Heart left ventricle (tissue), 16 donors: ENCODE measurements around the gene KSR2. TPM values are rescaled to one million over a fixed set of nuclear protein-coding genes. Genes with fewer than 3 reads are reported as not detected.

Source experiments
- ATAC-seq, 4 donors: fragments of 200-7000 bp; cut with Tn5 transposase; one replicate each; pipeline ENCODE4 v1.9.1; 2020 to 2022; ENCODE audit warnings: moderate library complexity in 4 of 4, mild to moderate bottlenecking in 3 of 4, moderate number of reproducible peaks in 1 of 4
- DNase-seq, 5 donors: peaks; one replicate each; pipeline ENCODE4 v3.0.0-alpha.2; 2020
- H3K27ac ChIP-seq, 12 donors: fragments of 200-600 bp; sonication (generic) in 4 of 12; one replicate each; pipeline versions ENCODE4 v1.5.0 to v1.8.0; 2016 to 2022; ENCODE audit warnings: mild to moderate bottlenecking in 2 of 12
- H3K27me3 ChIP-seq, 9 donors: fragments of 200-600 bp; sonication (generic) in 2 of 9; one replicate each; pipeline versions ENCODE4 v1.5.1 to v1.8.0; 2016 to 2022; ENCODE audit warnings: mild to moderate bottlenecking in 3 of 9
- H3K36me3 ChIP-seq, 9 donors: fragments of 200-600 bp; sonication (generic) in 2 of 9; one replicate each; pipeline versions ENCODE4 v1.5.0 to v1.8.0; 2018 to 2022; ENCODE audit warnings: mild to moderate bottlenecking in 2 of 9
- H3K4me1 ChIP-seq, 12 donors: fragments of 200-600 bp; sonication (generic) in 4 of 12; one replicate each; pipeline versions ENCODE4 v1.5.0 to v1.8.0; 2016 to 2022; ENCODE audit warnings: mild to moderate bottlenecking in 3 of 12
- H3K4me3 ChIP-seq, 12 donors: fragments of 200-600 bp; sonication (generic) in 4 of 12; one replicate each; pipeline versions ENCODE4 v1.5.0 to v1.8.0; 2017 to 2022; ENCODE audit warnings: mild to moderate bottlenecking in 9 of 12, moderate library complexity in 4 of 12
- H3K9me3 ChIP-seq, 12 donors: fragments of 200-600 bp; sonication (generic) in 4 of 12; one replicate each; pipeline versions ENCODE4 v1.5.0 to v1.8.0; 2016 to 2022; ENCODE audit warnings: mild to moderate bottlenecking in 1 of 12
- CTCF ChIP-seq, 12 donors: fragments of 200-600 bp; sonication (generic) in 4 of 12; IDR thresholded peaks; one replicate each; pipeline versions ENCODE4 v1.5.0 to v1.8.0; 2018 to 2022; ENCODE audit warnings: antibody characterized with exemption in 12 of 12, mild to moderate bottlenecking in 5 of 12
- POLR2A ChIP-seq, 2 donors: fragments of 450-650 bp; IDR thresholded peaks; one replicate each; pipeline ENCODE4 v1.6.1; 2017; ENCODE audit warnings: antibody characterized with exemption in 2 of 2, mild to moderate bottlenecking in 2 of 2, moderate library complexity in 2 of 2
- WGBS, 4 donors: extraction: QIAGEN DNeasy Blood & Tissue Kit in 2 of 4; methylation state at CpG; one replicate each; pipeline versions ENCODE4 v1.1.5 to v1.1.7; 2013 to 2018; 5-methylcytosine and 5-hydroxymethylcytosine counted together
- intact Hi-C, 10 donors: fragments of 100-400 bp; cut with DNase I; formaldehyde crosslinking; loops; one replicate each; pipeline versions ENCODE4 v1.11.1 to v1.14.2; 2022
- polyA plus RNA-seq, 2 donors: library from polyadenylated mRNA; stranded (reverse); fragments of 200-250 nt; gene quantifications; one replicate each; pipeline ENCODE4 v1.2.3, GENCODE V29; 2013
- total RNA-seq, 9 donors: library from RNA; depleted of rRNA in 2 of 9; stranded (reverse); fragments of >200 nt in 2 of 9; fragmentation: NEBNext Ultra II Directional in 3 of 9; extraction: Animal tissue kit (Norgen Biotek cat#: 25700) in 3 of 9; gene quantifications; one replicate each; pipeline versions ENCODE4 v1.1.0 to v1.2.4, GENCODE V29; 2016 to 2023
- donor health status: ischemic (EF 13 %, LVEDD 7.1; RV severe dilation, severe dysfunction).
- donor health status: healthy with polysubstance abuse.
- donor health status: DM: no; HTN: yes; CAD: no.
- donor health status: DM: no; HTN: no; CAD: no.
- donor health status: ischemic (EF 25% LVEDD 6.9; RV normal size, moderate dysfunction).
- donor health status: ischemic (EF 25% LVEDD 5.7; RV mildly dilated, moderate dysfunction).
- donor health status: healthy.
- donor health status: DM: yes; HTN: yes; CAD: no.
- donor health status: ischemic (EF 35%, LVEDD 5.7; RV mildly dilated, moderate dysfunction).
- donor health status: nonischemic (EF 11% LVEDD 7.7; RV severe dilation, severe dysfunction).
- donor health status: DM: yes; HTN: yes; CAD: no.
- donor health status: PGD.
- donor health status: ischemic (EF 29% LVEDD 5.4; RV normal size, mild dysfunction).
- donor health status: nonischemic (EF 23%, LVEDD 6.1; RV moderate dilation, normal function).

KSR2 gene
- total and polyA plus RNA-seq, 11 donors = under 0.01 to 0.02 (median 0.02) TPM; not detected in 8

DNA sequence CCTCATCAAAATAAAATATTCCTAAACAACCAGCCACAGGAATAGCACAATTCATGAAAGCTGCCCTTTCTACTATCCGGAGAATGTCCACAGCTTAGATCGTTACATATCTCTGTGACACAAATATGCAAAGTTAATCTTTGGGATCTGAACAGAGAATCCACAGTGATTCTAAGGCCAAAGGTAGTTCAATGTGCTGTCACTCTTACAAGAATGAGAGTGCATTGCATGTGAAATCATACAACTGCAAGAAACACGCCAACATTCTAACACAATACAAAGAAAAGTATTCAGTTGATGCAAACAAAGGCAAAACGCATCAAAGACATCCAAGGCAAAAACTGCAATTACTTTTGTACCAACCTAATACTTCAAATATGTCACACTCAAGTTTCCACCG lies 60.4 kb downstream of the KSR2 start:
- TF ChIP-seq POLR2A (IDR thresholded peaks at IDR 0.05) = no peak
- TF ChIP-seq CTCF (IDR thresholded peaks at IDR 0.05) = no peak
- Histone ChIP-seq H3K27me3 (no peaks in the 10 kb centered on the region), H3K4me3 (no peak overlapping the region), H3K27ac (no peak overlapping the region), H3K36me3 (no peaks in the 10 kb centered on the region), H3K4me1 (no peaks in the 10 kb centered on the region), H3K9me3 (peaks cover 0 to 9% (median 0%) of the 10 kb centered on the region in 12 donors)
- no peak for DNase-seq
- intact Hi-C loops = no loop called here
- no peak for ATAC-seq
- WGBS, 4 donors = 83 to 87% (median 85%) methylated on average over 5 of the region's 5 CpGs

GRCh38 chr12:117907108-117907689 lies 61.6 kb downstream of the KSR2 start:
- DNase-seq (no peak), ATAC-seq (no peak)
- Histone ChIP-seq H3K27ac (no peak overlapping the region), H3K36me3 (no peaks in the 10 kb centered on the region), H3K4me1 (no peaks in the 10 kb centered on the region), H3K27me3 (no peaks in the 10 kb centered on the region), H3K9me3 (peaks cover 0 to 9% (median 0%) of the 10 kb centered on the region in 12 donors), H3K4me3 (no peak overlapping the region)
- 34 to 45% (median 40%) methylated on average over 11 of the region's 11 CpGs for WGBS, 4 donors
- intact Hi-C loops = no loop called here
- TF ChIP-seq POLR2A (IDR thresholded peaks at IDR 0.05) = no peak
- no peak for TF ChIP-seq CTCF (IDR thresholded peaks at IDR 0.05)

- ATAC-seq = no peak
- 60 to 65% (median 64%) methylated on average over 6 of the region's 6 CpGs for WGBS, 4 donors
- H3K9me3 ChIP-seq = peaks cover 0 to 11% (median 0%) of the 10 kb centered on the region in 12 donors
- no peak overlapping the region for H3K4me3 ChIP-seq
- H3K4me1 ChIP-seq = no peaks in the 10 kb centered on the region
- TF ChIP-seq POLR2A (IDR thresholded peaks at IDR 0.05) (no peak), CTCF (IDR thresholded peaks at IDR 0.05) (no peak)
- H3K27me3 ChIP-seq = no peaks in the 10 kb centered on the region
- no peaks in the 10 kb centered on the region for H3K36me3 ChIP-seq
- DNase-seq = no peak
- intact Hi-C loops = no loop called here
- no peak overlapping the region for H3K27ac ChIP-seq
Measured at GRCh38 chr12:117904051-117904450, 64.7 kb downstream of the KSR2 start.

DNA sequence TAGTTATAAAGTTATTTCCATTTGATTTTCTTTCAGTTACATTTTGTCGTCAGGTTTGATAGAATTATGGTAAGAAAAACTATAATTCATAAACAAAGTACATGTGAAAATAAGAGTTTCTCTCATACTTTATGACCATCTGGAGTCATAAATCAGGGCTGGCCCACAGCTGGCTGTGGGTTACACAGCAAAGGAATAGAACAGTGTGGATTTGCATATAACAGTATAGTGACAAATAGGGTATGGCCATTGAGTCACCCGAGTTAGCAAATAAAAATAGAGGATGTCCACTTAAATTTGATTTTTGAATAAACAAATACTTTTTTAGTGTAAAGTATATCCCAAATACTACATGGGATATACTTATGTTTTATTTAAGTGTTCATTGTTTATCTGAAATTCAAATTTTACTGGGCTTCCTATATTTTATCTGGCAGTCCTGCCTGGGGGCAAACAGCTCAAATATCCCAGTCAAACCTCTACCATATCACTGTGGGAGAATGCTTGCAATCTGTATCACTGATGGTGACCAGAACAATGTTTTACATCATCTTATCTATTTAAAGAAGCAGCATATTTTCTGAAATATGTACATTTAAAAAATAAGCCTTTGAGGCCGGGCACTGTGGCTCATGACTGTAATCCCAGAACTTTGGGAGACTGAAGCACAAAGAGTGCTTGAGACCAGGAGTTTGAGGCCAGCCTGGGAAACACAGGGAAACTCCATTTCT lies 65.5 kb downstream of the KSR2 start:
- Histone ChIP-seq H3K9me3 (peaks cover 0 to 11% (median 0%) of the 10 kb centered on the region in 12 donors), H3K27me3 (no peaks in the 10 kb centered on the region), H3K36me3 (no peaks in the 10 kb centered on the region), H3K4me1 (no peaks in the 10 kb centered on the region), H3K4me3 (no peak overlapping the region), H3K27ac (no peak overlapping the region)
- DNase-seq (no peak), ATAC-seq (no peak)
- TF ChIP-seq CTCF (IDR thresholded peaks at IDR 0.05) (no peak), POLR2A (IDR thresholded peaks at IDR 0.05) (no peak)
- intact Hi-C loops = no loop called here
- WGBS, 4 donors = 67 to 80% (median 77%) methylated on average over 3 of the region's 3 CpGs
